PC-3 (cell line): ENCODE results near the gene AKAP13.

Experiments
- EZH2 ChIP-seq: fragments of 300-600 bp; sonication (generic); IDR thresholded peaks from one replicate; pipeline ENCODE4 v1.6.1; 2017; ENCODE audit warnings: antibody characterized with exemption, mild to moderate bottlenecking, low read length; ENCODE audit not compliant: unreplicated experiment
- EZH2phosphoT487 ChIP-seq: fragments of 300-600 bp; sonication (generic); IDR thresholded peaks from 2 replicates; pipeline ENCODE4 v1.6.1; 2018; ENCODE audit warnings: mild to moderate bottlenecking, antibody characterized with exemption, low read length, borderline replicate concordance
- TF ChIP-seq, protein P1 (sequence below): fragments of 300-600 bp; sonication (generic); conservative IDR thresholded peaks from 2 replicates; pipeline ENCODE4 v1.5.1; 2017; ENCODE audit warnings: antibody characterized with exemption, low read depth, mild to moderate bottlenecking, low read length

DNA sequence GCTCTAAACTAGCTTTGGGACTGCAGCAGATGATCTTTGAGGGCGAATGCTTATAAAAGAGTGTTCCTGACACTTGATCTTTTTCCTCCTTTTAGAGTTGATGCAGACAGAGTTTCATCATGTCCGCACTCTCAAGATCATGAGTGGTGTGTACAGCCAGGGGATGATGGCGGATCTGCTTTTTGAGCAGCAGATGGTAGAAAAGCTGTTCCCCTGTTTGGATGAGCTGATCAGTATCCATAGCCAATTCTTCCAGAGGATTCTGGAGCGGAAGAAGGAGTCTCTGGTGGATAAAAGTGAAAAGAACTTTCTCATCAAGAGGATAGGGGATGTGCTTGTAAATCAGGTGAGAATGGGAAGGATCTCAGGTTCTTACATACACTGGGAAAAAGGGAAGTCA, 338.6 kb downstream of the AKAP13 start:
- TF ChIP-seq, protein P1, sequence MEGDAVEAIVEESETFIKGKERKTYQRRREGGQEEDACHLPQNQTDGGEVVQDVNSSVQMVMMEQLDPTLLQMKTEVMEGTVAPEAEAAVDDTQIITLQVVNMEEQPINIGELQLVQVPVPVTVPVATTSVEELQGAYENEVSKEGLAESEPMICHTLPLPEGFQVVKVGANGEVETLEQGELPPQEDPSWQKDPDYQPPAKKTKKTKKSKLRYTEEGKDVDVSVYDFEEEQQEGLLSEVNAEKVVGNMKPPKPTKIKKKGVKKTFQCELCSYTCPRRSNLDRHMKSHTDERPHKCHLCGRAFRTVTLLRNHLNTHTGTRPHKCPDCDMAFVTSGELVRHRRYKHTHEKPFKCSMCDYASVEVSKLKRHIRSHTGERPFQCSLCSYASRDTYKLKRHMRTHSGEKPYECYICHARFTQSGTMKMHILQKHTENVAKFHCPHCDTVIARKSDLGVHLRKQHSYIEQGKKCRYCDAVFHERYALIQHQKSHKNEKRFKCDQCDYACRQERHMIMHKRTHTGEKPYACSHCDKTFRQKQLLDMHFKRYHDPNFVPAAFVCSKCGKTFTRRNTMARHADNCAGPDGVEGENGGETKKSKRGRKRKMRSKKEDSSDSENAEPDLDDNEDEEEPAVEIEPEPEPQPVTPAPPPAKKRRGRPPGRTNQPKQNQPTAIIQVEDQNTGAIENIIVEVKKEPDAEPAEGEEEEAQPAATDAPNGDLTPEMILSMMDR = no peak
- TF ChIP-seq EZH2phosphoT487 = no peak
- TF ChIP-seq EZH2 = no peak
